ENCODE data around the gene ACER1. TPM values are rescaled to one million over a fixed set of nuclear protein-coding genes. Genes with fewer than 3 reads are reported as not detected.
A peak's percentile ranks its signal among the peaks of the same experiment; 100 is the strongest.

ACER1 gene
- total and polyA plus RNA-seq, 9 donors, result 0.15 to 0.37 (median 0.29) TPM; not detected in 5

GRCh38 chr19:6378041-6378440 is 44.6 kb upstream of the ACER1 start:
- 14 to 19% (median 16%) methylated on average over 6 of the region's 6 CpGs for WGBS, 3 donors
- peaks cover 0 to 10% of the 10 kb centered on the region in 2 donors for H3K9me3 ChIP-seq
- peaks cover 5% of the 10 kb centered on the region for H3K4me1 ChIP-seq (ENCODE audit: insufficient read depth)
- DNase-seq, result peak in 1 of 5 donors; percentile 64
- no peaks in the 10 kb centered on the region for H3K36me3 ChIP-seq
- no peak overlapping the region for H3K27ac ChIP-seq
- TF ChIP-seq CTCF (IDR thresholded peaks at IDR 0.05) (no peak), POLR2A (IDR thresholded peaks at IDR 0.05) (no peak), EP300 (IDR thresholded peaks at IDR 0.05) (no peak)
- no peak overlapping the region for H3K4me3 ChIP-seq
- intact Hi-C loops (cut with DNase I), result loop anchor here in 1 of 4 donors (10.0 kb wide), 2 partner anchors 47 to 103 kb away; partner anchors contain the start of genes KHSRP and MLLT1
- no peaks in the 10 kb centered on the region for H3K27me3 ChIP-seq

- H3K27ac ChIP-seq, result no peak overlapping the region
- DNase-seq, result peak in 1 of 5 donors; percentile 38
- peaks cover 0 to 10% of the 10 kb centered on the region in 2 donors for H3K9me3 ChIP-seq
- 31 to 38% (median 36%) methylated on average over 19 of the region's 19 CpGs for WGBS, 3 donors
- H3K36me3 ChIP-seq, result no peaks in the 10 kb centered on the region
- H3K4me1 ChIP-seq (ENCODE audit: insufficient read depth), result peaks cover 5% of the 10 kb centered on the region
- intact Hi-C loops (cut with DNase I), result loop anchor here in 1 of 4 donors (10.0 kb wide), 2 partner anchors 48 to 102 kb away; partner anchors contain the start of genes KHSRP and MLLT1
- no peaks in the 10 kb centered on the region for H3K27me3 ChIP-seq
- H3K4me3 ChIP-seq, result no peak overlapping the region
- TF ChIP-seq EP300 (IDR thresholded peaks at IDR 0.05), result no peak
- no peak for TF ChIP-seq POLR2A (IDR thresholded peaks at IDR 0.05)
- no peak for TF ChIP-seq CTCF (IDR thresholded peaks at IDR 0.05)
These were observed 43.2 kb upstream of the ACER1 start for GRCh38 chr19:6376512-6377190.

- Histone ChIP-seq H3K36me3 (no peaks in the 10 kb centered on the region), H3K9me3 (peaks cover 0 to 8% of the 10 kb centered on the region in 2 donors), H3K4me3 (no peak within 1 kb of the TSS), H3K27me3 (no peaks in the 10 kb centered on the region), H3K27ac (no peak within 1 kb of the TSS), H3K4me1 (ENCODE audit: insufficient read depth) (peaks cover 5% of the 10 kb centered on the region)
- DNase-seq, result peak in 2 of 5 donors; percentile 49 to 57
- TF ChIP-seq EP300 (IDR thresholded peaks at IDR 0.05) (no peak), POLR2A (IDR thresholded peaks at IDR 0.05) (no peak), CTCF (IDR thresholded peaks at IDR 0.05) (no peak)
- 79 to 88% (median 80%) methylated on average over 22 to 25 of the region's 25 CpGs for WGBS, 3 donors
- intact Hi-C loops (cut with DNase I), result loop anchor here in 1 of 4 donors (10.0 kb wide), 2 partner anchors 49 to 101 kb away; partner anchors contain the start of genes KHSRP and MLLT1
These were observed 42.1 kb upstream of the ACER1 start, which contains the start of gene PSPN for GRCh38 chr19:6375411-6376010. PSPN (minus strand) TSS chr19:6375933; CDS start chr19:6375849, 84 bp downstream.

GRCh38 chr19:6374711-6375410 is 41.4 kb upstream of the ACER1 start:
- Histone ChIP-seq H3K9me3 (peaks cover 0 to 1% of the 10 kb centered on the region in 2 donors), H3K36me3 (no peaks in the 10 kb centered on the region), H3K4me1 (ENCODE audit: insufficient read depth) (peaks cover 5% of the 10 kb centered on the region), H3K4me3 (no peak overlapping the region), H3K27ac (no peak overlapping the region), H3K27me3 (no peaks in the 10 kb centered on the region)
- TF ChIP-seq EP300 (IDR thresholded peaks at IDR 0.05) (no peak), CTCF (IDR thresholded peaks at IDR 0.05) (no peak), POLR2A (IDR thresholded peaks at IDR 0.05) (no peak)
- WGBS, 3 donors, result 76 to 83% (median 79%) methylated on average over 29 of the region's 29 CpGs
- DNase-seq, result peak in 2 of 5 donors; percentile 44 to 53
- intact Hi-C loops (cut with DNase I), result loop anchor here in 1 of 4 donors (10.0 kb wide), 2 partner anchors 50 to 100 kb away; partner anchors contain the start of genes KHSRP and MLLT1

Data from ovary (tissue), 9 donors.